K562 (cell line): ENCODE results near the gene LAPTM5. TPM values are rescaled to one million over a fixed set of nuclear protein-coding genes. Genes with fewer than 3 reads are reported as not detected.

Source experiments
- CCAR2 ChIP-seq: fragments of 200-400 bp; formaldehyde crosslinking; IDR thresholded peaks from 2 replicates; pipeline ENCODE4 v1.6.1; 2017; ENCODE audit warnings: mild to moderate bottlenecking, low read depth, low read length
- ESRRB ChIP-seq: fragments of 250-450 bp; sonication (Bioruptor Pico); IDR thresholded peaks from 2 replicates; pipeline ENCODE4 v1.5.0; 2020; ENCODE audit warnings: mild to moderate bottlenecking, moderate library complexity, borderline replicate concordance
- GTF2F1 ChIP-seq: IDR thresholded peaks from 2 replicates; pipeline ENCODE4 v1.6.1; 2011; ENCODE audit warnings: low read depth, low read length, improper control_type of control experiment
- KDM1A ChIP-seq, 2 experiments: fragments of 450-650 bp; IDR thresholded peaks; 2 replicates each; pipeline ENCODE4 v1.6.1; 2016; ENCODE audit warnings: mild to moderate bottlenecking in 2 of 2
- MAZ ChIP-seq, 2 experiments: fragments of 450-650 bp in 1 of 2; sonication (generic) in 1 of 2; formaldehyde crosslinking; IDR thresholded peaks in 1 of 2; conservative IDR thresholded peaks in 1 of 2; 2 replicates each; pipeline versions ENCODE4 v1.4.0 to v1.5.0; 2020; ENCODE audit warnings: mild to moderate bottlenecking in 1 of 2, missing genetic modification reagents in 1 of 2
- MEF2A ChIP-seq: IDR thresholded peaks from 2 replicates; pipeline ENCODE4 v1.6.1; 2011; ENCODE audit warnings: low read depth, mild to moderate bottlenecking, low read length, moderate library complexity; ENCODE audit not compliant: control insufficient read depth
- NR4A1 ChIP-seq, 2 experiments: fragments of 250-450 bp in 1 of 2; fragments of 450-650 bp in 1 of 2; sonication (Bioruptor Pico) in 1 of 2; IDR thresholded peaks; 2 replicates each; pipeline versions ENCODE4 v1.4.0 to v1.6.1; 2016 to 2020; ENCODE audit warnings: mild to moderate bottlenecking in 2 of 2, missing compliant biosample characterization in 1 of 2, missing genetic modification characterization in 1 of 2, moderate library complexity in 1 of 2
- OTX1 ChIP-seq: fragments of 450-650 bp; formaldehyde crosslinking; IDR thresholded peaks from 2 replicates; pipeline ENCODE4 v1.4.0; 2022; ENCODE audit warnings: mild to moderate bottlenecking
- RB1 ChIP-seq: fragments of 450-650 bp; IDR thresholded peaks from 2 replicates; pipeline ENCODE4 v1.6.1; 2017; ENCODE audit warnings: low read depth, mild to moderate bottlenecking
- TFE3 ChIP-seq: fragments of 450-650 bp; formaldehyde crosslinking; IDR thresholded peaks from 2 replicates; pipeline ENCODE4 v1.4.0; 2020; ENCODE audit warnings: mild to moderate bottlenecking, mixed read lengths
- TSHZ1 ChIP-seq: fragments of 250-450 bp; sonication (Bioruptor Pico); IDR thresholded peaks from 2 replicates; pipeline ENCODE4 v1.4.0; 2020; ENCODE audit warnings: mild to moderate bottlenecking, moderate library complexity
- ZNF197 ChIP-seq: fragments of 200-800 bp; sonication (Bioruptor generic); IDR thresholded peaks from 2 replicates; pipeline ENCODE4 v1.6.1; 2016; ENCODE audit warnings: low read depth, missing genetic modification characterization, missing compliant biosample characterization
- ZNF253 ChIP-seq: fragments of 250-450 bp; sonication (Bioruptor Pico); conservative IDR thresholded peaks from 2 replicates; pipeline ENCODE4 v1.6.1; 2021; ENCODE audit warnings: mild to moderate bottlenecking
- ZNF395 ChIP-seq: fragments of 200-800 bp; sonication (Bioruptor generic); IDR thresholded peaks from 2 replicates; pipeline ENCODE4 v1.6.1; 2017; ENCODE audit warnings: missing genetic modification characterization, missing compliant biosample characterization
- ZNF518B ChIP-seq: fragments of 250-450 bp; sonication (Bioruptor Pico); IDR thresholded peaks from 2 replicates; pipeline ENCODE4 v1.5.0; 2021; ENCODE audit warnings: mild to moderate bottlenecking, moderate library complexity
- polyA plus RNA-seq, 8 experiments: library from polyadenylated mRNA; depleted of rRNA in 4 of 8; stranded (reverse) in 5 of 8; unstranded in 3 of 8; fragments of >200 nt; fragmentation: Nextera tagmentation in 2 of 8; fragmentation: Illumina TruSeq in 1 of 8; extraction: Ambion mirVana in 2 of 8; extraction: Trizol in 1 of 8; gene quantifications; 2 replicates each; pipeline versions ENCODE4 v1.2.1 to v1.2.3, GENCODE V29; 2011 to 2014; ENCODE audit warnings: inconsistent platforms in 1 of 8, missing spikeins in 1 of 8
- total RNA-seq, 7 experiments: library from RNA; depleted of rRNA in 6 of 7; stranded (reverse); fragments of >200 nt in 6 of 7; fragmentation: Illumina TruSeq in 2 of 7; extraction: Trizol in 2 of 7; gene quantifications; 2 replicates each; pipeline versions ENCODE4 v1.2.1 to v1.2.3, GENCODE V29; 2011 to 2021; ENCODE audit warnings: low replicate concordance in 1 of 7

LAPTM5 gene
- total and polyA plus RNA-seq, 9 of the 15 experiments (the other 6 are each of a cell fraction or from before 2014, with no cell fraction given): 2.4 to 47.3 (median 20.3) TPM

- TF ChIP-seq GTF2F1: no peak
- TF ChIP-seq NR4A1 (CRISPR knock-in tag; IDR thresholded peaks at IDR 0.05): no peak
- peak; percentile 75 for TF ChIP-seq NR4A1 (tag; IDR thresholded peaks at IDR 0.05)
- TF ChIP-seq MAZ (CRISPR knock-in tag; conservative IDR thresholded peaks at IDR 0.05 in 1 of 2, IDR thresholded peaks at IDR 0.05 in 1 of 2): peak in 1 of 2 experiments; percentile 75; a peak in 2 of 4 replicates
- TF ChIP-seq CCAR2: no peak
- TF ChIP-seq RB1: 0 out of 2 replicates have a peak, but pooled peaks have one; percentile 6
- TF ChIP-seq MEF2A: no peak
- TF ChIP-seq ZNF395: peak; percentile 84
- no peak for TF ChIP-seq ESRRB
- TF ChIP-seq ZNF253 (CRISPR knock-in tag): no peak
- no peak for TF ChIP-seq ZNF518B (CRISPR knock-in tag)
- peak; percentile 6; the same call in 1 of the 2 replicates for TF ChIP-seq TSHZ1 (CRISPR knock-in tag)
- no peak for TF ChIP-seq ZNF197
- peak; percentile 81; the same call in 1 of the 2 replicates for TF ChIP-seq OTX1
- no peak for TF ChIP-seq KDM1A (IDR thresholded peaks at IDR 0.05)
- 0 out of 2 replicates have a peak, but pooled peaks have one; percentile 16 for TF ChIP-seq TFE3 (CRISPR knock-in tag)
Observed at GRCh38 chr1:30761381-30762151, 4.0 kb upstream of the LAPTM5 start (continued).
